Upper lobe of left lung (tissue), 6 donors: ENCODE results near the gene MED13L. TPM values are rescaled to one million over a fixed set of nuclear protein-coding genes. Genes with fewer than 3 reads are reported as not detected.

ENCODE experiments used
- ATAC-seq, 2 donors: fragments of 200-7000 bp; cut with Tn5 transposase; one replicate each; pipeline ENCODE4 v1.9.1; 2022; ENCODE audit warnings: mild to moderate bottlenecking in 2 of 2, moderate library complexity in 2 of 2; ENCODE audit not compliant: low FRiP score in 2 of 2
- DNase-seq, 2 donors: peaks; one replicate each; pipeline ENCODE4 v3.0.0-alpha.2; 2019 to 2020
- H3K27ac ChIP-seq, 4 donors: fragments of 200-600 bp; sonication (generic); one replicate each; pipeline ENCODE4 v1.5.1; 2016 to 2019
- H3K27me3 ChIP-seq, 4 donors: fragments of 200-600 bp; sonication (generic); one replicate each; pipeline ENCODE4 v1.5.1; 2017 to 2019
- H3K36me3 ChIP-seq, 4 donors: fragments of 200-600 bp; sonication (generic); one replicate each; pipeline ENCODE4 v1.5.1; 2016 to 2019
- H3K4me1 ChIP-seq, 4 donors: fragments of 200-600 bp; sonication (generic); one replicate each; pipeline ENCODE4 v1.5.1; 2018 to 2019
- H3K4me3 ChIP-seq, 4 donors: fragments of 200-600 bp; sonication (generic); one replicate each; pipeline ENCODE4 v1.5.1; 2017 to 2019; ENCODE audit warnings: mild to moderate bottlenecking in 2 of 4, moderate library complexity in 1 of 4
- H3K9me3 ChIP-seq, 4 donors: fragments of 200-600 bp; sonication (generic); one replicate each; pipeline ENCODE4 v1.5.1; 2018 to 2019
- EP300 ChIP-seq, 4 donors: sonication (generic); formaldehyde crosslinking; IDR thresholded peaks; one replicate each; pipeline ENCODE4 v1.5.1; 2017; ENCODE audit warnings: antibody characterized with exemption in 4 of 4, control low read depth in 2 of 4
- POLR2A ChIP-seq, 4 donors: fragments of 450-650 bp; IDR thresholded peaks; one replicate each; pipeline ENCODE4 v1.5.1; 2016 to 2017; ENCODE audit warnings: antibody characterized with exemption in 4 of 4, mild to moderate bottlenecking in 2 of 4
- POLR2AphosphoS5 ChIP-seq, 2 donors: sonication (generic); formaldehyde crosslinking; IDR thresholded peaks; one replicate each; pipeline ENCODE4 v1.5.1; 2017; ENCODE audit warnings: antibody characterized with exemption in 2 of 2
- WGBS, 2 donors: methylation state at CpG; one replicate each; pipeline ENCODE4 v1.1.5; 2017 to 2018; 5-methylcytosine and 5-hydroxymethylcytosine counted together
- total RNA-seq, 6 donors: library from RNA; depleted of rRNA in 4 of 6; stranded (reverse); fragments of >200 nt in 4 of 6; gene quantifications; one replicate each; pipeline versions ENCODE4 v1.1.0 to v1.2.1, GENCODE V29; 2016 to 2021
- TF ChIP-seq, protein P1 (sequence below), 6 experiments: fragments of 450-650 bp in 4 of 6; fragments of 200-600 bp in 2 of 6; sonication (generic) in 2 of 6; IDR thresholded peaks; one replicate each; pipeline ENCODE4 v1.5.1; 2016 to 2019; ENCODE audit warnings: antibody characterized with exemption in 6 of 6
- donor health status: DM: no; HTN: no; CAD: no; lungs with moderate emphysema.
- donor health status: DM: no; HTN: yes; CAD: no; lungs with severe emphysema.

MED13L gene
- total RNA-seq, 6 donors from 2014 or later: 96.6 to 178 (median 124) TPM

DNA sequence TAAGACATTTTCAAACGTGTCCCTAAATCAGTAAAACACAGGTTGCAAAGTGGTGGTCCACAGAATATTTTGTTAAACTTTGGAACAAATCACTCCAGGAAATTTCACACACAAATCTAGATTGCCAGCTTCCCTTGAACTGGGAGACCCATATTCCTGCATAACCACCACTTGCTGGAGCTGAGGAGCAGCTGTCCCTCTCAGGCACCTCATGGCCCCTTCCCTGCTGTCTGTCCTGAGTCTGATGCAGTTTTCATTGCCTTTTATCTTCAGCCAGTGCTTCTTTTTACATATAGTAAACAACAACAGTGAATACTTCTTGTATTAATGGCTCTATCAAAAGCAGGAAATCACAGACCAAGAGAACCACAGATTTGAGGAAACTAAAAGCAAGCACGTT, 289.3 kb downstream of the MED13L start:
- 32 to 44% methylated on average over 2 of the region's 2 CpGs for WGBS, 2 donors
- Histone ChIP-seq H3K9me3 (no peaks in the 10 kb centered on the region), H3K27me3 (no peaks in the 10 kb centered on the region), H3K27ac (no peak overlapping the region), H3K4me3 (no peak overlapping the region), H3K4me1 (peaks cover 0 to 14% (median 9%) of the 10 kb centered on the region in 4 donors), H3K36me3 (peaks cover 11 to 66% (median 34%) of the 10 kb centered on the region in 4 donors)
- TF ChIP-seq POLR2AphosphoS5 (IDR thresholded peaks at IDR 0.05) (no peak), EP300 (IDR thresholded peaks at IDR 0.05) (no peak), POLR2A (IDR thresholded peaks at IDR 0.05) (no peak)
- TF ChIP-seq, protein P1, sequence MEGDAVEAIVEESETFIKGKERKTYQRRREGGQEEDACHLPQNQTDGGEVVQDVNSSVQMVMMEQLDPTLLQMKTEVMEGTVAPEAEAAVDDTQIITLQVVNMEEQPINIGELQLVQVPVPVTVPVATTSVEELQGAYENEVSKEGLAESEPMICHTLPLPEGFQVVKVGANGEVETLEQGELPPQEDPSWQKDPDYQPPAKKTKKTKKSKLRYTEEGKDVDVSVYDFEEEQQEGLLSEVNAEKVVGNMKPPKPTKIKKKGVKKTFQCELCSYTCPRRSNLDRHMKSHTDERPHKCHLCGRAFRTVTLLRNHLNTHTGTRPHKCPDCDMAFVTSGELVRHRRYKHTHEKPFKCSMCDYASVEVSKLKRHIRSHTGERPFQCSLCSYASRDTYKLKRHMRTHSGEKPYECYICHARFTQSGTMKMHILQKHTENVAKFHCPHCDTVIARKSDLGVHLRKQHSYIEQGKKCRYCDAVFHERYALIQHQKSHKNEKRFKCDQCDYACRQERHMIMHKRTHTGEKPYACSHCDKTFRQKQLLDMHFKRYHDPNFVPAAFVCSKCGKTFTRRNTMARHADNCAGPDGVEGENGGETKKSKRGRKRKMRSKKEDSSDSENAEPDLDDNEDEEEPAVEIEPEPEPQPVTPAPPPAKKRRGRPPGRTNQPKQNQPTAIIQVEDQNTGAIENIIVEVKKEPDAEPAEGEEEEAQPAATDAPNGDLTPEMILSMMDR (IDR thresholded peaks at IDR 0.05): no peak
- no peak for DNase-seq
- ATAC-seq: no peak

- TF ChIP-seq POLR2A (IDR thresholded peaks at IDR 0.05) (no peak), POLR2AphosphoS5 (IDR thresholded peaks at IDR 0.05) (no peak), EP300 (IDR thresholded peaks at IDR 0.05) (no peak)
- TF ChIP-seq, protein P1 (IDR thresholded peaks at IDR 0.05): no peak
- Histone ChIP-seq H3K4me1 (peaks cover 0 to 14% (median 9%) of the 10 kb centered on the region in 4 donors), H3K27me3 (no peaks in the 10 kb centered on the region), H3K27ac (no peak overlapping the region), H3K4me3 (no peak overlapping the region), H3K36me3 (peaks cover 11 to 71% (median 41%) of the 10 kb centered on the region in 4 donors), H3K9me3 (no peaks in the 10 kb centered on the region)
- 94 to 99% methylated on average over 4 of the region's 4 CpGs for WGBS, 2 donors
- DNase-seq (no peak), ATAC-seq (no peak)
Measured at GRCh38 chr12:115984616-115985015, 292.9 kb downstream of the MED13L start.

DNA sequence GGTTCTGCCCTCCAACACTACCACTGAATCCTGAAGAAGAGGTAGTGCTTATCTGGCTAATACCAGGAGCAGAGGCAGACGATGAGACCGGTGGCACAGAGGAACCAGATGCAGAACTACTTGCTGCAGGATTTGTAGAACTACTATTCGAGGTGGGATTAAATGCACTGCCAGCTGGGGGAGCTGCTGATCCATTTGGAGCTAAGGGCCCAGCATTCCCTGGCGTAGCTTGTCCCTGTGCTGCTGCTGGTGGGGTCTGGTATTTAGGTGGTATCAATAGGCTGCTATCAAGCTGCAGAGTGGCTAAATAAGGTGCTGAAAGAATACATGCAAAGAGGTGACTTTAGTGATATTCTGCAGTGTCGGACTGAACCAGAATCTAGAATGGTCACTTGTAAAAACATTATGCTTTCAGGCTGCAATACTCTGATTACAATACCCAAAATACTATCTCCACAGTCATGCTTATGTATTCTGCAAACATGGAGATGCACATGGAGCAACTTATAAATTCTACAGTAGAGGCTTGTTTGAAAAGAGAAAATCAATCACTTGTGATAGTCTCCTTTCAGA, 294.2 kb downstream of the MED13L start:
- H3K4me3 ChIP-seq: no peak overlapping the region
- ATAC-seq (no peak), DNase-seq (no peak)
- 83 to 86% methylated on average over 5 of the region's 5 CpGs for WGBS, 2 donors
- no peak overlapping the region for H3K27ac ChIP-seq
- no peaks in the 10 kb centered on the region for H3K9me3 ChIP-seq
- TF ChIP-seq POLR2A (IDR thresholded peaks at IDR 0.05): no peak
- TF ChIP-seq, protein P1 (IDR thresholded peaks at IDR 0.05): peak in 1 of 6 experiments; percentile 8
- peaks cover 11 to 83% (median 45%) of the 10 kb centered on the region in 4 donors for H3K36me3 ChIP-seq
- H3K4me1 ChIP-seq: peaks cover 0 to 3% (median 2%) of the 10 kb centered on the region in 4 donors
- H3K27me3 ChIP-seq: no peaks in the 10 kb centered on the region

- DNase-seq (no peak), ATAC-seq (no peak)
- H3K9me3 ChIP-seq: no peaks in the 10 kb centered on the region
- 98% methylated on average over 3 of the region's 3 CpGs for WGBS, 2 donors
- H3K27ac ChIP-seq: no peak overlapping the region
- no peak for TF ChIP-seq EP300 (IDR thresholded peaks at IDR 0.05)
- TF ChIP-seq, protein P1 (IDR thresholded peaks at IDR 0.05): no peak
- no peak for TF ChIP-seq POLR2A (IDR thresholded peaks at IDR 0.05)
- no peak for TF ChIP-seq POLR2AphosphoS5 (IDR thresholded peaks at IDR 0.05)
- H3K4me3 ChIP-seq: no peak overlapping the region
- peaks cover 6 to 78% (median 44%) of the 10 kb centered on the region in 4 donors for H3K36me3 ChIP-seq
- H3K4me1 ChIP-seq: no peaks in the 10 kb centered on the region
- H3K27me3 ChIP-seq: no peaks in the 10 kb centered on the region
Measured at GRCh38 chr12:115980339-115980738, 297.2 kb downstream of the MED13L start.

GRCh38 chr12:115979851-115980250, 297.6 kb downstream of the MED13L start:
- TF ChIP-seq EP300 (IDR thresholded peaks at IDR 0.05) (no peak), POLR2A (IDR thresholded peaks at IDR 0.05) (no peak), POLR2AphosphoS5 (IDR thresholded peaks at IDR 0.05) (no peak)
- TF ChIP-seq, protein P1 (IDR thresholded peaks at IDR 0.05): no peak
- Histone ChIP-seq H3K4me1 (no peaks in the 10 kb centered on the region), H3K36me3 (peaks cover 10 to 82% (median 48%) of the 10 kb centered on the region in 4 donors), H3K27ac (no peak overlapping the region), H3K4me3 (no peak overlapping the region), H3K9me3 (no peaks in the 10 kb centered on the region), H3K27me3 (no peaks in the 10 kb centered on the region)
- no peak for DNase-seq
- 63 to 76% methylated on average over 3 of the region's 3 CpGs for WGBS, 2 donors
- no peak for ATAC-seq
